Astrocyte (in vitro differentiated cells and primary cell): ENCODE measurements around the gene CLMP. TPM values are rescaled to one million over a fixed set of nuclear protein-coding genes. Genes with fewer than 3 reads are reported as not detected.

ENCODE experiments used
- DNase-seq: peaks from one replicate; pipeline ENCODE4 v3.0.0-alpha.2; 2010; ENCODE audit warnings: low read depth
- FAIRE-seq: peaks from 2 replicates; lab custom pipeline; 2011; peaks lifted over from hg19 to GRCh38; lab: Jason Lieb, UNC
- H2AFZ ChIP-seq: 2 replicates; pipeline ENCODE4 v1.6.0; 2012; ENCODE audit warnings: low read depth, low read length, inconsistent platforms
- H3K27ac ChIP-seq: 2 replicates; pipeline ENCODE4 v1.5.1; 2011; ENCODE audit warnings: low read depth, low read length, inconsistent platforms
- H3K27me3 ChIP-seq: 2 replicates; pipeline ENCODE4 v1.6.0; 2011; ENCODE audit warnings: low read length, inconsistent platforms; ENCODE audit not compliant: insufficient read depth
- H3K36me3 ChIP-seq: 2 replicates; pipeline ENCODE4 v1.5.1; 2011; ENCODE audit warnings: low read length, inconsistent platforms; ENCODE audit not compliant: insufficient read depth
- H3K4me1 ChIP-seq: 2 replicates; pipeline ENCODE4 v1.5.1; 2011; ENCODE audit warnings: low read length, inconsistent platforms; ENCODE audit not compliant: insufficient read depth
- H3K4me2 ChIP-seq: 2 replicates; pipeline ENCODE4 v1.6.0; 2012; ENCODE audit warnings: low read length, inconsistent platforms
- H3K4me3 ChIP-seq: 2 replicates; pipeline ENCODE4 v1.5.1; 2011; ENCODE audit warnings: low read depth, mild to moderate bottlenecking, low read length, inconsistent platforms; ENCODE audit not compliant: insufficient read depth
- H3K79me2 ChIP-seq: 2 replicates; pipeline ENCODE4 v1.6.0; 2012; ENCODE audit warnings: mild to moderate bottlenecking, low read length, inconsistent platforms; ENCODE audit not compliant: insufficient read depth
- H3K9ac ChIP-seq: 2 replicates; pipeline ENCODE4 v1.6.0; 2012; ENCODE audit warnings: mild to moderate bottlenecking, low read length, inconsistent platforms
- H3K9me3 ChIP-seq: 2 replicates; pipeline ENCODE4 v1.5.1; 2012; ENCODE audit warnings: low read depth, mild to moderate bottlenecking, low read length, inconsistent platforms; ENCODE audit not compliant: insufficient read depth
- H4K20me1 ChIP-seq: 2 replicates; pipeline ENCODE4 v1.6.0; 2012; ENCODE audit warnings: low read length, inconsistent platforms; ENCODE audit not compliant: insufficient read depth
- H3K27ac Mint-ChIP-seq: one replicate; pipeline ENCODE4 v1.8.0; 2021; ENCODE audit warnings: mild to moderate bottlenecking, mixed read lengths; ENCODE audit not compliant: unreplicated experiment
- H3K27me3 Mint-ChIP-seq: one replicate; pipeline ENCODE4 v1.8.0; 2021; ENCODE audit warnings: low read depth, mixed read lengths; ENCODE audit not compliant: unreplicated experiment
- H3K36me3 Mint-ChIP-seq: one replicate; pipeline ENCODE4 v1.8.0; 2021; ENCODE audit warnings: low read depth, mixed read lengths; ENCODE audit not compliant: unreplicated experiment
- H3K4me1 Mint-ChIP-seq: one replicate; pipeline ENCODE4 v1.8.0; 2021; ENCODE audit warnings: low read depth, mixed read lengths; ENCODE audit not compliant: unreplicated experiment
- H3K4me3 Mint-ChIP-seq: one replicate; pipeline ENCODE4 v1.8.0; 2021; ENCODE audit warnings: mild to moderate bottlenecking, moderate library complexity, mixed read lengths; ENCODE audit not compliant: unreplicated experiment
- H3K9me3 Mint-ChIP-seq: one replicate; pipeline ENCODE4 v1.8.0; 2021; ENCODE audit warnings: mild to moderate bottlenecking, mixed read lengths; ENCODE audit not compliant: unreplicated experiment
- CTCF ChIP-seq: IDR thresholded peaks from 2 replicates; pipeline ENCODE4 v1.5.1; 2011; ENCODE audit warnings: low read depth, mild to moderate bottlenecking, inconsistent platforms, low read length, moderate library complexity; ENCODE audit not compliant: insufficient read depth
- EZH2 ChIP-seq: IDR thresholded peaks from 2 replicates; pipeline ENCODE4 v1.6.1; 2012; ENCODE audit warnings: mild to moderate bottlenecking, low read length, inconsistent platforms; ENCODE audit not compliant: insufficient read depth
- total RNA-seq: library from RNA; stranded (reverse); gene quantifications from 2 replicates; pipeline ENCODE4 v1.2.1, GENCODE V29; 2021

The CLMP gene
- total RNA-seq, 1 donor from 2014 or later, result 16.0 TPM

- H3K9ac ChIP-seq, result no peak overlapping the region
- TF ChIP-seq EZH2 (no peak), CTCF (no peak)
- no peak overlapping the region for H3K4me2 ChIP-seq
- H3K4me1 ChIP-seq, result peaks cover 3% of the 10 kb centered on the region
- Mint-ChIP-seq H3K9me3 (peaks cover 3% of the 10 kb centered on the region), H3K4me1 (no peaks in the 10 kb centered on the region), H3K27me3 (no peaks in the 10 kb centered on the region), H3K4me3 (no peak overlapping the region), H3K27ac (no peak overlapping the region), H3K36me3 (no peaks in the 10 kb centered on the region)
- DNase-seq (peak; percentile 19), FAIRE-seq (no peak)
- no peak overlapping the region for H3K27ac ChIP-seq
- no peak overlapping the region for H3K4me3 ChIP-seq
- H3K9me3 ChIP-seq, result no peaks in the 10 kb centered on the region
- no peaks in the 10 kb centered on the region for H3K27me3 ChIP-seq
- H2AFZ ChIP-seq, result peak overlapping the region; percentile 0
- peaks cover 7% of the 10 kb centered on the region for H3K36me3 ChIP-seq
- peaks cover 4% of the 10 kb centered on the region for H4K20me1 ChIP-seq
- H3K79me2 ChIP-seq, result peaks cover 2% of the 10 kb centered on the region
These were observed 94.5 kb downstream of the CLMP start for GRCh38 chr11:123100379-123101085.

GRCh38 chr11:123098990-123099389 is 96.1 kb downstream of the CLMP start:
- Histone ChIP-seq H3K27me3 (no peaks in the 10 kb centered on the region), H3K9me3 (no peaks in the 10 kb centered on the region), H2AFZ (no peak overlapping the region), H3K4me1 (peaks cover 3% of the 10 kb centered on the region), H3K36me3 (peaks cover 8% of the 10 kb centered on the region), H3K4me3 (no peak overlapping the region), H4K20me1 (peaks cover 4% of the 10 kb centered on the region), H3K9ac (no peak overlapping the region), H3K79me2 (no peaks in the 10 kb centered on the region), H3K4me2 (no peak overlapping the region), H3K27ac (no peak overlapping the region)
- Mint-ChIP-seq H3K27me3 (no peaks in the 10 kb centered on the region), H3K4me3 (no peak overlapping the region), H3K4me1 (no peaks in the 10 kb centered on the region), H3K9me3 (peaks cover 3% of the 10 kb centered on the region), H3K27ac (no peak overlapping the region), H3K36me3 (no peaks in the 10 kb centered on the region)
- no peak for FAIRE-seq
- no peak for DNase-seq
- TF ChIP-seq EZH2, result no peak
- no peak for TF ChIP-seq CTCF

- H3K4me1 ChIP-seq, result no peaks in the 10 kb centered on the region
- peaks cover 11% of the 10 kb centered on the region for H3K36me3 ChIP-seq
- H3K79me2 ChIP-seq, result no peaks in the 10 kb centered on the region
- no peak overlapping the region for H3K4me2 ChIP-seq
- no peaks in the 10 kb centered on the region for H3K9me3 ChIP-seq
- H3K27ac ChIP-seq, result no peak overlapping the region
- H3K27ac Mint-ChIP-seq, result no peak overlapping the region
- no peaks in the 10 kb centered on the region for H4K20me1 ChIP-seq
- no peak for FAIRE-seq
- H3K27me3 Mint-ChIP-seq, result no peaks in the 10 kb centered on the region
- no peak overlapping the region for H3K9ac ChIP-seq
- no peak for DNase-seq
- H3K4me3 ChIP-seq, result no peak overlapping the region
- no peak overlapping the region for H2AFZ ChIP-seq
- H3K4me1 Mint-ChIP-seq, result no peaks in the 10 kb centered on the region
- peaks cover 3% of the 10 kb centered on the region for H3K9me3 Mint-ChIP-seq
- H3K4me3 Mint-ChIP-seq, result no peak overlapping the region
- no peak for TF ChIP-seq EZH2
- no peak for TF ChIP-seq CTCF
- H3K36me3 Mint-ChIP-seq, result peaks cover 1% of the 10 kb centered on the region
- no peaks in the 10 kb centered on the region for H3K27me3 ChIP-seq
These were observed 101.3 kb downstream of the CLMP start for GRCh38 chr11:123093739-123094138.
